Measurements from ENCODE around the gene BAMBI.

BAMBI gene

GRCh38 chr10:28681928-28682750 lies 4.8 kb downstream of the BAMBI start:
- Mint-ChIP-seq H3K9me3 (no peaks in the 10 kb centered on the region), H3K27me3 (ENCODE audit: low read depth) (peaks cover 55% of the 10 kb centered on the region), H3K4me3 (no peak overlapping the region)

GRCh38 chr10:28684157-28684985 lies 7.0 kb downstream of the BAMBI start:
- Mint-ChIP-seq H3K36me3 (ENCODE audit: low read depth) (no peaks in the 10 kb centered on the region), H3K9me3 (no peaks in the 10 kb centered on the region), H3K27me3 (ENCODE audit: low read depth) (peaks cover 44% of the 10 kb centered on the region), H3K4me3 (no peak overlapping the region), H3K27ac (no peak overlapping the region), H3K4me1 (ENCODE audit: low read depth) (peaks cover 9% of the 10 kb centered on the region)

More at GRCh38 chr10:28681928-28682750, 4.8 kb downstream of the BAMBI start:
- H3K27ac Mint-ChIP-seq, result no peak overlapping the region
- H3K36me3 Mint-ChIP-seq (ENCODE audit: low read depth), result peaks cover 3% of the 10 kb centered on the region
- peaks cover 14% of the 10 kb centered on the region for H3K4me1 Mint-ChIP-seq (ENCODE audit: low read depth)

- H3K4me3 Mint-ChIP-seq, result no peak overlapping the region
- peaks cover 3% of the 10 kb centered on the region for H3K4me1 Mint-ChIP-seq (ENCODE audit: low read depth)
- no peaks in the 10 kb centered on the region for H3K36me3 Mint-ChIP-seq (ENCODE audit: low read depth)
- H3K27me3 Mint-ChIP-seq (ENCODE audit: low read depth), result peaks cover 36% of the 10 kb centered on the region
- no peak overlapping the region for H3K27ac Mint-ChIP-seq
- no peaks in the 10 kb centered on the region for H3K9me3 Mint-ChIP-seq
Measured at GRCh38 chr10:28684986-28685580, 7.8 kb downstream of the BAMBI start.

- Mint-ChIP-seq H3K4me3 (no peak overlapping the region), H3K9me3 (no peaks in the 10 kb centered on the region), H3K27me3 (ENCODE audit: low read depth) (peaks cover 30% of the 10 kb centered on the region), H3K27ac (no peak overlapping the region), H3K36me3 (ENCODE audit: low read depth) (no peaks in the 10 kb centered on the region), H3K4me1 (ENCODE audit: low read depth) (no peaks in the 10 kb centered on the region)
Measured at GRCh38 chr10:28685717-28686116, 8.4 kb downstream of the BAMBI start.

DNA sequence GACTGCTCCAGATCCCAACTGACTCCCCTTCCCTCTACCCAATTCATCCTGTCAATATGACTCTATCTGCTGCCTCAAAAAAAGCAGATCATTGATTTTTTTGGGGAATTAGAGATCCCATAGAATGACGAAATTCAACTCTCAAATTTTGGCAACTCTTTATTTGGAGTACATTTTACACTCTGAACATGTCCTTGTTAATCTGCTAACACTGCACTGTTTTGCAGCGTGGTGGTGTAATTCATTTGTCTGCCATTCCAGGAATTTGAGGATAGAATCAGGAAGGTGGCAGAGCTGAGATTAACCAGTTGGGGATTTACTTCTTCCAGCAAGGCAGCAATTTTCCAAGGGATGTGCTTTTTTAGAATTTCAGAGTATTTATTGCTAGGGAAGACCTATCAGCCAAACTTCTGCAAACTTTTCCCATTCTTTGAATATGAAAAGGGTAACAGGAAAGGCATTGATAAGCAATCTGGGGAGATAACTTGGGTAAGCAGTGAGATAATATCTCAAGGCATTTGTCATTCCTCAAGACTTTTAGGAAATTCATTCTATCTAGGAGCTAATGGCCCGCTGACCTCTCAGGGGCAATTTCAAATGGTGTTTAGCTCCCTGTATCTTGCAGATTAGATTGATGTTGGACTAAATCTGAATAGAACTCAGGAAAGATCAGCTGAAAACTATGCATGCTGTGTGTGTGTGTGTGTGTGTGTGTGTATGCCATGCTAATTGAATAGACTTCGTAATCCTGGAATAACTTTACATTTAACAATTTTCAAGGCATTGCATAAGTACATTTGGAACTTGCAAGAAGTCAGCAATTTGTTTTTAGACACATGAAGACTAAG lies 9.7 kb downstream of the BAMBI start:
- Mint-ChIP-seq H3K4me1 (ENCODE audit: low read depth) (no peaks in the 10 kb centered on the region), H3K27me3 (ENCODE audit: low read depth) (peaks cover 17% of the 10 kb centered on the region), H3K36me3 (ENCODE audit: low read depth) (no peaks in the 10 kb centered on the region), H3K9me3 (no peaks in the 10 kb centered on the region), H3K4me3 (no peak overlapping the region), H3K27ac (no peak overlapping the region)

DNA sequence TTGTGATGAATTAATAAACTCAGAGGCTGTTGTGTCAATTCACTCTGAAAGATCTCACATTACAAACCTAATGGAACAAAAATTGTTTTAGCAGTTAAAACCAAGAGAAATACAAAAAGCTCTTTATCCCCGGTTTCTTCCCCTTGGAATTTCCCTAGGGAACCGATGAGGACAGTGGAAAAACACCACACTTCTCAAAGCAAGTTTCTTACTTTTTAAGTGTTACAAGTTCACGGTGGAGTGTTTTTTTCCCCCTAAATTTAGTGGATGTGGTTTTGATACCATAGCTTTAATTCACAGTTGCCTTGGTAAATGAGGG lies 10.3 kb downstream of the BAMBI start:
- Mint-ChIP-seq H3K4me3 (no peak overlapping the region), H3K27ac (no peak overlapping the region), H3K27me3 (ENCODE audit: low read depth) (peaks cover 15% of the 10 kb centered on the region), H3K4me1 (ENCODE audit: low read depth) (no peaks in the 10 kb centered on the region), H3K9me3 (no peaks in the 10 kb centered on the region), H3K36me3 (ENCODE audit: low read depth) (no peaks in the 10 kb centered on the region)

DNA sequence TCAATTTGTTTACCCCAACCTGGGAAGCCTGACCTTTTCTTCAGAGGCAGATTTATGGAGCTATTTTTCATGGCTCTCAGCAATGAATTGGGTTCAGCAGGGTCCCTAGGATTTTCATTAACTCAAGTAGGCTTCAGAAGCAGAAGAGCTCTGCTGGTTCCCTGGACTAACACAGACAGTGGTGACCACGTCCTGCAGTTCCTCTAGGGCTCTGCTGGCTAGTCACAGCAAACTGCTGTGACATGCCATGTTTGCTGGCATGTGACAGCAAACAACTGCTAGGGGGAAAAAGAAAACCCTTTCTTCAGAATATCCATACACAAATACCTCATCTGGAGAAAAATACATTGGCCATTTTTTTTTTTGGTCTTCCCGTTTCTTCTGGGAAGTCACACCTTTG lies 13.2 kb downstream of the BAMBI start:
- no peaks in the 10 kb centered on the region for H3K4me1 Mint-ChIP-seq (ENCODE audit: low read depth)
- no peak overlapping the region for H3K27ac Mint-ChIP-seq
- no peaks in the 10 kb centered on the region for H3K36me3 Mint-ChIP-seq (ENCODE audit: low read depth)
- H3K4me3 Mint-ChIP-seq, result no peak overlapping the region
- peaks cover 10% of the 10 kb centered on the region for H3K27me3 Mint-ChIP-seq (ENCODE audit: low read depth)
- H3K9me3 Mint-ChIP-seq, result no peaks in the 10 kb centered on the region

DNA sequence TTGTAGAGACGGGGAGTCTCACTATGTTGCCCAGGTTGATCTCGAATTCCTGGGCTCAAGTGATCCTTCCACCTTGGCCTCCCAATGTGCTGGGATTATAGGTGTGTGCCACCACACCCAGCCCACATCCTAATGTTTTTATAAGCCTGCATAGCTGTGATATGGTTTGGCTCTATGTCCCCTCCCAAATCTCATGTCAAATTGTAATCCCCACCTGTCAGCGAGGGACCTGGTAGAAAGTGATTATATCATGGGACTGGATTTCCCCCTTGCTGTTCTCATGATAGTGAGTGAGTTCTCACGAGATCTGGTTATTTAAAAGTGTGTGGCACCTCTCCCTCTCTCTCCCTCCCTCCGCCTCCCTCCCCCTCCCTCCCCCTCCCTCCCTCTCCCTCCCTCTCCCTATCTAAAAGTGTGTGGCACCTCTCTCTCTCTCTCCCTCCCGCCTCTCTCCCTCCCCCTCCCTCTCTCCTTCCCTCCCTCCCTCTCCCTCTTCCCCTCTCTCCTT lies 13.9 kb downstream of the BAMBI start:
- no peaks in the 10 kb centered on the region for H3K36me3 Mint-ChIP-seq (ENCODE audit: low read depth)
- H3K4me1 Mint-ChIP-seq (ENCODE audit: low read depth), result no peaks in the 10 kb centered on the region
- peaks cover 10% of the 10 kb centered on the region for H3K27me3 Mint-ChIP-seq (ENCODE audit: low read depth)
- H3K4me3 Mint-ChIP-seq, result no peak overlapping the region
- H3K27ac Mint-ChIP-seq, result no peak overlapping the region
- no peaks in the 10 kb centered on the region for H3K9me3 Mint-ChIP-seq

- Mint-ChIP-seq H3K27me3 (ENCODE audit: low read depth) (peaks cover 6% of the 10 kb centered on the region), H3K36me3 (ENCODE audit: low read depth) (no peaks in the 10 kb centered on the region), H3K9me3 (no peaks in the 10 kb centered on the region), H3K4me1 (ENCODE audit: low read depth) (no peaks in the 10 kb centered on the region), H3K27ac (no peak overlapping the region), H3K4me3 (no peak overlapping the region)
Measured at GRCh38 chr10:28692050-28692449, 14.7 kb downstream of the BAMBI start.

- H3K27ac Mint-ChIP-seq, result no peak overlapping the region
- no peak overlapping the region for H3K4me3 Mint-ChIP-seq
- H3K9me3 Mint-ChIP-seq, result no peaks in the 10 kb centered on the region
- peaks cover 3% of the 10 kb centered on the region for H3K27me3 Mint-ChIP-seq (ENCODE audit: low read depth)
- no peaks in the 10 kb centered on the region for H3K4me1 Mint-ChIP-seq (ENCODE audit: low read depth)
- no peaks in the 10 kb centered on the region for H3K36me3 Mint-ChIP-seq (ENCODE audit: low read depth)
Measured at GRCh38 chr10:28694530-28694929, 17.2 kb downstream of the BAMBI start.

DNA sequence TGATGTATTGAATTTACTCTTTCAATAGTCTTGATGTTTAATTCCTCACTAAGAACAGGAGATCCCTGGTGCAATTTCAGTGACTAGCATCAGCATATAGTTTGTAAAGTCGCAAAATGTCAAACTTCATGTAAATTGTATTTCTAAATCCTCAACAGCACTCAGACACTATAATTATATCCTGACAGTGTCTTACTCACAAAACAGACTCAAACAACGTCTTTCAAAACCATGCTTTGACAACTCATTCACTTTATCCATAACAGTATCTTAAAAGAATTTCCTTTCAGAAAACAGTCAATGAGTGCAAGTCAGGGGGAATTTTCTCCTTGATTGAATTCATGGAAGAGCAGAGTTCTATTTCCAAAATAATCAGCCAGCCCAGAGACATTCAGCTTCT lies 20.8 kb downstream of the BAMBI start:
- Mint-ChIP-seq H3K27me3 (ENCODE audit: low read depth) (peaks cover 3% of the 10 kb centered on the region), H3K4me1 (ENCODE audit: low read depth) (no peaks in the 10 kb centered on the region), H3K36me3 (ENCODE audit: low read depth) (no peaks in the 10 kb centered on the region), H3K27ac (no peak overlapping the region), H3K9me3 (no peaks in the 10 kb centered on the region), H3K4me3 (no peak overlapping the region)

DNA sequence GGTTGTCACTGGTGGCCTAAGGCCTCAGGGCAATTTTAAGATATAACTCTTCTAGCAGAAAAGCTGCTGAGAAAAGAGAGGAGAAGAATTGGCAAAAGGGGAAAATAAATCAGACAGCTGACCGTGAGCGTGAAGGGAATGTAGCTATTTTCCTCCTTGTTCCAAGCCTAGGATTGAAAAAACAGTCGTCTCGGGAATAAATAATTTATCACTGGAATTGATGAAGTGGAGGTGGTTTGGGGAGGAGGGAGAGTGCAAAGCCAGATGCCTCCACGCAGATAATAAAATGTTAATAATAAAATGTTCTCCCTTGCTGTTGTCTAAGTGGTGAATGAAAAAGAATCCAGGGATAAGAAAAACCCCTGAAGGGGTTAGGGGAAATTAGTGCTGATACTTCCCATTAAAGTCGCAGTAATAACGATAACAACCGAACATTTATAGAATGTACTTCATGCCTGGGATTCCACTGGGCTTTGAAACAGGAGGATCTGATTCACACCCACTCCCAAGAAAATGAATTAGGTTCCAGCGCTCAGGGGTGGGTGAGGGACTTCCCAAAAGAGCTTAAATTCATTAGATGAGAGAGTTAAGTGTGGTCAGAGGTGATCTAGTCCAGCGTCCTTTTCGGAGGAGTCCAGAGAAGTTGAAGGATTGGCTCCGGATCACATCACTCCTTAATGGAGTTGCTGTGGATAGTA lies 27.3 kb downstream of the BAMBI start:
- no peaks in the 10 kb centered on the region for H3K27me3 Mint-ChIP-seq (ENCODE audit: low read depth)
- H3K36me3 Mint-ChIP-seq (ENCODE audit: low read depth), result no peaks in the 10 kb centered on the region
- no peaks in the 10 kb centered on the region for H3K4me1 Mint-ChIP-seq (ENCODE audit: low read depth)
- no peak overlapping the region for H3K27ac Mint-ChIP-seq
- H3K4me3 Mint-ChIP-seq, result no peak overlapping the region
- no peaks in the 10 kb centered on the region for H3K9me3 Mint-ChIP-seq

GRCh38 chr10:28705472-28705871 lies 28.2 kb downstream of the BAMBI start:
- no peaks in the 10 kb centered on the region for H3K9me3 Mint-ChIP-seq
- H3K4me3 Mint-ChIP-seq, result no peak overlapping the region
- H3K36me3 Mint-ChIP-seq (ENCODE audit: low read depth), result no peaks in the 10 kb centered on the region
- no peaks in the 10 kb centered on the region for H3K27me3 Mint-ChIP-seq (ENCODE audit: low read depth)
- H3K4me1 Mint-ChIP-seq (ENCODE audit: low read depth), result no peaks in the 10 kb centered on the region
- H3K27ac Mint-ChIP-seq, result no peak overlapping the region
